ENCODE data around the gene GDAP1L1.
"Not testable (repeated sequence)": the region's sequence is repeated elsewhere in the genome, so short reads cannot be mapped to it uniquely, and the experiment has no call there.

GDAP1L1 gene

GRCh38 chr20:44314870-44315269, 67.8 kb downstream of the GDAP1L1 start:
- no peak overlapping the region for H3K4me3 ChIP-seq (ENCODE audit: low read length)
- TF ChIP-seq CTCF (conservative IDR thresholded peaks at IDR 0.05; ENCODE audit: low read depth, low read length): no peak
- DNase-seq (ENCODE audit: low read depth): no peak

GRCh38 chr20:44319839-44320422, 72.8 kb downstream of the GDAP1L1 start:
- TF ChIP-seq CTCF (conservative IDR thresholded peaks at IDR 0.05; ENCODE audit: low read depth, low read length): no peak
- DNase-seq (ENCODE audit: low read depth): no peak
- no peak overlapping the region for H3K4me3 ChIP-seq (ENCODE audit: low read length)

- H3K4me3 ChIP-seq (ENCODE audit: low read length): no peak overlapping the region
- DNase-seq (ENCODE audit: low read depth): no peak
- TF ChIP-seq CTCF (conservative IDR thresholded peaks at IDR 0.05; ENCODE audit: low read depth, low read length): no peak
These were observed 77.2 kb downstream of the GDAP1L1 start for GRCh38 chr20:44324343-44324742.

GRCh38 chr20:44326391-44327159, 79.5 kb downstream of the GDAP1L1 start:
- no peak for DNase-seq (ENCODE audit: low read depth)
- peak overlapping the region; percentile 23 for H3K4me3 ChIP-seq (ENCODE audit: low read length)
- no peak for TF ChIP-seq CTCF (conservative IDR thresholded peaks at IDR 0.05; ENCODE audit: low read depth, low read length)

GRCh38 chr20:44327748-44328147, 80.6 kb downstream of the GDAP1L1 start:
- DNase-seq (ENCODE audit: low read depth); H3K4me3 ChIP-seq (ENCODE audit: low read length): not testable (repeated sequence)

- no peak for TF ChIP-seq CTCF (conservative IDR thresholded peaks at IDR 0.05; ENCODE audit: low read depth, low read length)
- H3K4me3 ChIP-seq (ENCODE audit: low read length): no peak overlapping the region
- DNase-seq (ENCODE audit: low read depth): no peak
These were observed 81.3 kb downstream of the GDAP1L1 start for GRCh38 chr20:44328428-44328827.
